ENCODE measurements around the gene UCP3. TPM values are rescaled to one million over a fixed set of nuclear protein-coding genes. Genes with fewer than 3 reads are reported as not detected.

The UCP3 gene
- total and polyA plus RNA-seq, 4 donors, result 0.07 to 1.3 (median 0.34) TPM

DNA sequence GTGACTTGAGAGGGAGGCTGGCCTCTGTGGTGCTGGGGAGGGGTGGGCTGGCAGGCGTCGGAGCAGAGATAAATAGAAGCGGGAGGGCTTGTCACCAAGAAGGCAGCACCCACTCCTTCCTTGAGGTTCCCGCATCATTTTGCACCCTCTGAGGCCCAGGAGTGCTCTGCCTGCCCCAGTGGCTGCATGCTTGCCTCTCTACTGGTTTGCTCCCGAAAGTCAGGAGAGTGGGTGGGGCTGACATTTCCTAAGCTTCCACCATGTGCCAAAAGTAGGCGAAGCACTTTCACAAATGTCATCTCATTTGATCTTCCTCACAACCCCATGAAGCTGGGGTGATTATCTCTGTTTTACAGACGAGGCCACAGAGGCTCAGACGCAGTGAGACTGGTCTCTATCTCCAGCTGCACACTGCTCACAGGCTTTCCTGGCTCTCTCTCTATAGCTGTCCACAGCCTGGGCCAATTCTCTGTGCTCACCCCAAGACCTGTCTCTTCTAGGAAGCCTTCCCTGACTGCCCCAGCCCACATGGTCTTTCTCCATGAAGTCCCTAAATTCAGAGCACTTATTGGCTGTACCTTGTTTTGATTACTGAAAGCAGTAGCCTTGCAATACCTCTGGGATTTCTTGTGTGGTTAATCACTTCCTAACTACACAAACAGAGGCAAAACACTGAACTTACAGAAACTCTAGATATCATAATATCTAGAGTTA lies 2.6 kb upstream of the UCP3 start:
- no peak overlapping the region for H3K9ac ChIP-seq (ENCODE audit: low read depth in 1 of 2, low read length in 2 of 2)
- DNase-seq (ENCODE audit: low spot score), result peak; percentile 77
- H3K36me3 ChIP-seq (ENCODE audit: control insufficient read depth in 4 of 4, insufficient read depth in 3 of 4, low read depth in 1 of 4, low read length in 3 of 4), result no peaks in the 10 kb centered on the region
- no peak overlapping the region for H3K27ac ChIP-seq (ENCODE audit: low read depth in 1 of 2, low read length in 2 of 2)
- 92% methylated on average over 8 of the region's 8 CpGs for WGBS
- H3K4me3 ChIP-seq (ENCODE audit: low read depth in 1 of 3, low read length in 3 of 3), result no peak overlapping the region
- no peaks in the 10 kb centered on the region for H3K9me3 ChIP-seq (ENCODE audit: control insufficient read depth in 4 of 4, low read length in 3 of 4)
- peaks cover 0 to 5% (median 3%) of the 10 kb centered on the region in 4 donors for H3K4me1 ChIP-seq (ENCODE audit: control insufficient read depth in 4 of 4, insufficient read depth in 4 of 4, low read length in 3 of 4)
- TF ChIP-seq, protein P1, sequence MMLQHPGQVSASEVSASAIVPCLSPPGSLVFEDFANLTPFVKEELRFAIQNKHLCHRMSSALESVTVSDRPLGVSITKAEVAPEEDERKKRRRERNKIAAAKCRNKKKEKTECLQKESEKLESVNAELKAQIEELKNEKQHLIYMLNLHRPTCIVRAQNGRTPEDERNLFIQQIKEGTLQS (IDR thresholded peaks at IDR 0.05), result no peak
- TF ChIP-seq GABPA (IDR thresholded peaks at IDR 0.05 in 1 of 2, conservative IDR thresholded peaks at IDR 0.05 in 1 of 2), result no peak
- TF ChIP-seq NR2F2 (IDR thresholded peaks at IDR 0.05), result no peak
- TF ChIP-seq, protein P2, sequence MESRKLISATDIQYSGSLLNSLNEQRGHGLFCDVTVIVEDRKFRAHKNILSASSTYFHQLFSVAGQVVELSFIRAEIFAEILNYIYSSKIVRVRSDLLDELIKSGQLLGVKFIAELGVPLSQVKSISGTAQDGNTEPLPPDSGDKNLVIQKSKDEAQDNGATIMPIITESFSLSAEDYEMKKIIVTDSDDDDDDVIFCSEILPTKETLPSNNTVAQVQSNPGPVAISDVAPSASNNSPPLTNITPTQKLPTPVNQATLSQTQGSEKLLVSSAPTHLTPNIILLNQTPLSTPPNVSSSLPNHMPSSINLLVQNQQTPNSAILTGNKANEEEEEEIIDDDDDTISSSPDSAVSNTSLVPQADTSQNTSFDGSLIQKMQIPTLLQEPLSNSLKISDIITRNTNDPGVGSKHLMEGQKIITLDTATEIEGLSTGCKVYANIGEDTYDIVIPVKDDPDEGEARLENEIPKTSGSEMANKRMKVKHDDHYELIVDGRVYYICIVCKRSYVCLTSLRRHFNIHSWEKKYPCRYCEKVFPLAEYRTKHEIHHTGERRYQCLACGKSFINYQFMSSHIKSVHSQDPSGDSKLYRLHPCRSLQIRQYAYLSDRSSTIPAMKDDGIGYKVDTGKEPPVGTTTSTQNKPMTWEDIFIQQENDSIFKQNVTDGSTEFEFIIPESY (IDR thresholded peaks at IDR 0.05), result no peak
- no peak for TF ChIP-seq TAF1 (conservative IDR thresholded peaks at IDR 0.05)
- no peak for TF ChIP-seq JUND (IDR thresholded peaks at IDR 0.05)
- no peaks in the 10 kb centered on the region for H3K27me3 ChIP-seq (ENCODE audit: control insufficient read depth in 4 of 4, insufficient read depth in 4 of 4, low read length in 3 of 4)

DNA sequence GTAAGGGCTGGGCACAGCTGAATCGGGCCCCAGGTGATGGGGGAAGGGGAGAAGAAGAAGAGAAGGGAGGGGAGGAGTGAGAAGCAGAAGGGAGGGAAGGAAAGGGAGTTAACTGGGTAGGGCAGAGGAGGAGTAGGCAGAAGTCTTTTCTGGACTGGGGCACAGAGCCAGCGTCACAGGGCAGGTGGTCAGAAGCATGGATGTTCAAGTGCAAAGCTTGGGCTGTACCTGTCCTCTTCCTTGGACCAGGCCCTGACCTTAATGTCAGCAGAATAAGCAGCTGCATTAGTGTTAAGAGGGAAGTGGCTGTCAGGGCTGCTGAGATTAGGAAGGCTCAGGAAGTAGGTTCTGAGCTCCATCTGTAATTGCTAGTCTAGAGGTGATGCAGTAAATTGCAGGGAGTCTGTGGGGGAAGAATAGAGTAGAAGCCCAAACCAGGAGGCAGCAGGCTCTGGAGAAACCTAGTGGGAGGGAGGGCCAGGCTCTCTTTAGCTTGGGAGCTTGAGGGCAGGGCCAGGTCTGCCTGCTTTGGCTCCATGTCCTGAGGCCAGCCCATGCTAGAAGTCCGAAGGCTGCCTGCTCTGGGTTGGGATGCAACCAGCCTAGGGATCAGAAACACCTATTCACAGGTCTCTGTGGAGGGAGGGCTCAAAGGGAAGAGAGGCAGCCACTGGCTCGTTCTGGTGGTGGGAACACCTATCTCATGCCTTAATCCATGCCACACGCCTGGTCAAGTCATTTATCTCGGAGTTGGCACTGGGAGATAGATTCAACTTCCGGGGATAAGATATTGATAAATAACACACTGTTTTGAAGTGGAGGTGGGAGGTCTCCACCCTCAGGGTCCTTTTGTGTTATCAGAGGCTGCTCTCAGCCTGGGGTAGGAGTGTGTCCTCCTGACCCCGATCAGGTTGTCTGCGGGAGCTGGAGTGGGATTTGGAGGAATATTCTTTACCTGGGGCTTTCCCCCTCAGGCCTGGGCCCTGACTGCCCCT lies 1.7 kb upstream of the UCP3 start:
- Histone ChIP-seq H3K9me3 (ENCODE audit: control insufficient read depth in 4 of 4, low read length in 3 of 4) (no peaks in the 10 kb centered on the region), H3K27ac (ENCODE audit: low read depth in 1 of 2, low read length in 2 of 2) (no peak overlapping the region), H3K9ac (ENCODE audit: low read depth in 1 of 2, low read length in 2 of 2) (no peak overlapping the region), H3K36me3 (ENCODE audit: control insufficient read depth in 4 of 4, insufficient read depth in 3 of 4, low read depth in 1 of 4, low read length in 3 of 4) (no peaks in the 10 kb centered on the region), H3K4me3 (ENCODE audit: low read depth in 1 of 3, low read length in 3 of 3) (no peak overlapping the region), H3K4me1 (ENCODE audit: control insufficient read depth in 4 of 4, insufficient read depth in 4 of 4, low read length in 3 of 4) (peaks cover 0 to 5% (median 3%) of the 10 kb centered on the region in 4 donors), H3K27me3 (ENCODE audit: control insufficient read depth in 4 of 4, insufficient read depth in 4 of 4, low read length in 3 of 4) (no peaks in the 10 kb centered on the region)
- TF ChIP-seq FOXA1 (IDR thresholded peaks at IDR 0.05) (no peak), RXRA (IDR thresholded peaks at IDR 0.05) (no peak), HNF4G (IDR thresholded peaks at IDR 0.05) (no peak), TAF1 (conservative IDR thresholded peaks at IDR 0.05) (no peak), FOXA2 (IDR thresholded peaks at IDR 0.05) (no peak), RAD21 (IDR thresholded peaks at IDR 0.05) (no peak), NR2F2 (IDR thresholded peaks at IDR 0.05) (no peak), HNF4A (conservative IDR thresholded peaks at IDR 0.05) (no peak)
- TF ChIP-seq, protein P3, sequence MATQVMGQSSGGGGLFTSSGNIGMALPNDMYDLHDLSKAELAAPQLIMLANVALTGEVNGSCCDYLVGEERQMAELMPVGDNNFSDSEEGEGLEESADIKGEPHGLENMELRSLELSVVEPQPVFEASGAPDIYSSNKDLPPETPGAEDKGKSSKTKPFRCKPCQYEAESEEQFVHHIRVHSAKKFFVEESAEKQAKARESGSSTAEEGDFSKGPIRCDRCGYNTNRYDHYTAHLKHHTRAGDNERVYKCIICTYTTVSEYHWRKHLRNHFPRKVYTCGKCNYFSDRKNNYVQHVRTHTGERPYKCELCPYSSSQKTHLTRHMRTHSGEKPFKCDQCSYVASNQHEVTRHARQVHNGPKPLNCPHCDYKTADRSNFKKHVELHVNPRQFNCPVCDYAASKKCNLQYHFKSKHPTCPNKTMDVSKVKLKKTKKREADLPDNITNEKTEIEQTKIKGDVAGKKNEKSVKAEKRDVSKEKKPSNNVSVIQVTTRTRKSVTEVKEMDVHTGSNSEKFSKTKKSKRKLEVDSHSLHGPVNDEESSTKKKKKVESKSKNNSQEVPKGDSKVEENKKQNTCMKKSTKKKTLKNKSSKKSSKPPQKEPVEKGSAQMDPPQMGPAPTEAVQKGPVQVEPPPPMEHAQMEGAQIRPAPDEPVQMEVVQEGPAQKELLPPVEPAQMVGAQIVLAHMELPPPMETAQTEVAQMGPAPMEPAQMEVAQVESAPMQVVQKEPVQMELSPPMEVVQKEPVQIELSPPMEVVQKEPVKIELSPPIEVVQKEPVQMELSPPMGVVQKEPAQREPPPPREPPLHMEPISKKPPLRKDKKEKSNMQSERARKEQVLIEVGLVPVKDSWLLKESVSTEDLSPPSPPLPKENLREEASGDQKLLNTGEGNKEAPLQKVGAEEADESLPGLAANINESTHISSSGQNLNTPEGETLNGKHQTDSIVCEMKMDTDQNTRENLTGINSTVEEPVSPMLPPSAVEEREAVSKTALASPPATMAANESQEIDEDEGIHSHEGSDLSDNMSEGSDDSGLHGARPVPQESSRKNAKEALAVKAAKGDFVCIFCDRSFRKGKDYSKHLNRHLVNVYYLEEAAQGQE (IDR thresholded peaks at IDR 0.05), result no peak
- TF ChIP-seq, protein P4, sequence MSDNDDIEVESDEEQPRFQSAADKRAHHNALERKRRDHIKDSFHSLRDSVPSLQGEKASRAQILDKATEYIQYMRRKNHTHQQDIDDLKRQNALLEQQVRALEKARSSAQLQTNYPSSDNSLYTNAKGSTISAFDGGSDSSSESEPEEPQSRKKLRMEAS (IDR thresholded peaks at IDR 0.05), result no peak
- WGBS, result 95% methylated on average over 9 of the region's 9 CpGs
- peak; percentile 48 for DNase-seq (ENCODE audit: low spot score)
